ENCODE measurements around the gene WDR44.

DNA sequence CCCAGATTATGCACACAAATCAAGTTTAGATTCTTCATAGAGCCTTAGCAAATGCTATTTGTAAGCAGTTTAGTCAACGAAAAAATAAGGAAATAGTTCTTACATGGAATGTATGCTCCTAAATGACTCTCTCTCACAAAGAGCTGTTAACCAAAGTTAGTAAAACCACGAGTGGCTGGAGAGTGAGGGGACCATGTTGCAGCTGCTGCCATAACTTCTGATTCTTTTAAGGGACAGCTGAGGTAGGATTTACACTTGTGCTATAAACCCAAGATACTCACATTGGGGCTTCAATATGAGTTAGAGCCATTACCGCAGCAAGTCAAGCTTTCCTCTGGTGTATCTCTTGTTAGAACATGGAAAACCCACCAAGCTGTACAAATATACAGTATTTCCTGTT, 152.4 kb downstream of the WDR44 start:
- TF ChIP-seq, protein P1, sequence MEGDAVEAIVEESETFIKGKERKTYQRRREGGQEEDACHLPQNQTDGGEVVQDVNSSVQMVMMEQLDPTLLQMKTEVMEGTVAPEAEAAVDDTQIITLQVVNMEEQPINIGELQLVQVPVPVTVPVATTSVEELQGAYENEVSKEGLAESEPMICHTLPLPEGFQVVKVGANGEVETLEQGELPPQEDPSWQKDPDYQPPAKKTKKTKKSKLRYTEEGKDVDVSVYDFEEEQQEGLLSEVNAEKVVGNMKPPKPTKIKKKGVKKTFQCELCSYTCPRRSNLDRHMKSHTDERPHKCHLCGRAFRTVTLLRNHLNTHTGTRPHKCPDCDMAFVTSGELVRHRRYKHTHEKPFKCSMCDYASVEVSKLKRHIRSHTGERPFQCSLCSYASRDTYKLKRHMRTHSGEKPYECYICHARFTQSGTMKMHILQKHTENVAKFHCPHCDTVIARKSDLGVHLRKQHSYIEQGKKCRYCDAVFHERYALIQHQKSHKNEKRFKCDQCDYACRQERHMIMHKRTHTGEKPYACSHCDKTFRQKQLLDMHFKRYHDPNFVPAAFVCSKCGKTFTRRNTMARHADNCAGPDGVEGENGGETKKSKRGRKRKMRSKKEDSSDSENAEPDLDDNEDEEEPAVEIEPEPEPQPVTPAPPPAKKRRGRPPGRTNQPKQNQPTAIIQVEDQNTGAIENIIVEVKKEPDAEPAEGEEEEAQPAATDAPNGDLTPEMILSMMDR (conservative IDR thresholded peaks at IDR 0.05; ENCODE audit: low read depth, low read length), result no peak
- no peak for TF ChIP-seq EZH2 (IDR thresholded peaks at IDR 0.05; ENCODE audit: low read length, unreplicated experiment)

Data from PC-3 (cell line).